T1000 (cell line): ENCODE results near the gene RAMP3.
A peak's percentile ranks its signal among the peaks of the same experiment; 100 is the strongest.
"Not testable (repeated sequence)": the region's sequence is repeated elsewhere in the genome, so short reads cannot be mapped to it uniquely, and the experiment has no call there.

Experiments
- DNase-seq: peaks from one replicate; lab custom pipeline; 2025; ENCODE audit warnings: mixed read lengths; lab: John Stamatoyannopoulos, UW

The RAMP3 gene

GRCh38 chr7:45132708-45133320 is 24.8 kb upstream of the RAMP3 start:
- no peak for DNase-seq

- no peak for DNase-seq
These were observed 24.2 kb upstream of the RAMP3 start for GRCh38 chr7:45133352-45133751.

- no peak for DNase-seq
These were observed 23.7 kb upstream of the RAMP3 start for GRCh38 chr7:45133877-45134276.

GRCh38 chr7:45136106-45137060 is 21.2 kb upstream of the RAMP3 start:
- peak; percentile 32 for DNase-seq

GRCh38 chr7:45138433-45139267 is 18.9 kb upstream of the RAMP3 start:
- no peak for DNase-seq

- DNase-seq = no peak
These were observed 16.8 kb upstream of the RAMP3 start for GRCh38 chr7:45140827-45141226.

GRCh38 chr7:45143616-45144015 is 14.0 kb upstream of the RAMP3 start:
- no peak for DNase-seq

- no peak for DNase-seq
These were observed 11.7 kb upstream of the RAMP3 start for GRCh38 chr7:45145881-45146280.

- DNase-seq = no peak
These were observed 10.8 kb upstream of the RAMP3 start for GRCh38 chr7:45146531-45147379.

GRCh38 chr7:45147858-45148652 is 9.5 kb upstream of the RAMP3 start:
- no peak for DNase-seq

GRCh38 chr7:45148653-45148973 is 9.0 kb upstream of the RAMP3 start:
- DNase-seq = no peak

GRCh38 chr7:45149606-45150005 is 8.0 kb upstream of the RAMP3 start:
- no peak for DNase-seq

GRCh38 chr7:45150199-45150598 is 7.4 kb upstream of the RAMP3 start:
- no peak for DNase-seq

- no peak for DNase-seq
These were observed 6.4 kb upstream of the RAMP3 start for GRCh38 chr7:45151131-45151684.

GRCh38 chr7:45151967-45152366 is 5.6 kb upstream of the RAMP3 start:
- DNase-seq = no peak

GRCh38 chr7:45153233-45153632 is 4.4 kb upstream of the RAMP3 start:
- DNase-seq = no peak

- not testable (repeated sequence) for DNase-seq
These were observed 3.7 kb upstream of the RAMP3 start for GRCh38 chr7:45153861-45154260.

GRCh38 chr7:45155357-45155900 is 2.2 kb upstream of the RAMP3 start:
- no peak for DNase-seq

- no peak for DNase-seq
These were observed 1.6 kb upstream of the RAMP3 start for GRCh38 chr7:45155941-45156340.
